ENCODE results near the gene STXBP4.

GRCh38 chr17:55068862-55069811, 100.6 kb downstream of the STXBP4 start:
- TF ChIP-seq USF2 (CRISPR knock-in tag; IDR thresholded peaks at IDR 0.05) (no peak), CTCF (IDR thresholded peaks at IDR 0.05) (no peak), ZSCAN18 (CRISPR knock-in tag; IDR thresholded peaks at IDR 0.05) (no peak), SP1 (CRISPR knock-in tag; conservative IDR thresholded peaks at IDR 0.05) (no peak), TEAD1 (CRISPR knock-in tag; IDR thresholded peaks at IDR 0.05) (no peak), RELA (CRISPR knock-in tag; IDR thresholded peaks at IDR 0.05; ENCODE audit: borderline replicate concordance) (no peak), E2F1 (CRISPR knock-in tag; IDR thresholded peaks at IDR 0.05) (no peak), GTF2I (CRISPR knock-in tag; conservative IDR thresholded peaks at IDR 0.05) (no peak)

All from WTC11 (cell line).